Measurements from ENCODE around the gene KNDC1.

The KNDC1 gene

GRCh38 chr10:133249975-133250754 lies 90.1 kb downstream of the KNDC1 start:
- no peak for TF ChIP-seq CTCF (conservative IDR thresholded peaks at IDR 0.05; ENCODE audit: low read depth)
- CTCF ChIA-PET: no interaction called here
- POLR2A ChIA-PET (ENCODE audit: low non-redundant PET): no interaction called here
- no peak for DNase-seq (ENCODE audit: low spot score)
- no peak overlapping the region for H3K27ac ChIP-seq

- ChIA-PET CTCF (no interaction called here), POLR2A (ENCODE audit: low non-redundant PET) (no interaction called here)
- DNase-seq (ENCODE audit: low spot score): no peak
- no peak for TF ChIP-seq CTCF (conservative IDR thresholded peaks at IDR 0.05; ENCODE audit: low read depth)
- no peak overlapping the region for H3K27ac ChIP-seq
Observed at GRCh38 chr10:133251388-133252222, 91.6 kb downstream of the KNDC1 start.

- DNase-seq (ENCODE audit: low spot score): no peak
Observed at GRCh38 chr10:133252223-133252552, 92.2 kb downstream of the KNDC1 start.

GRCh38 chr10:133253361-133253955 lies 93.4 kb downstream of the KNDC1 start:
- no peak for TF ChIP-seq CTCF (conservative IDR thresholded peaks at IDR 0.05; ENCODE audit: low read depth)
- POLR2A ChIA-PET (ENCODE audit: low non-redundant PET): no interaction called here
- CTCF ChIA-PET: interaction anchor here (0.6 kb wide), 1 partner anchor 112 kb away, joined by 4 read pairs; no protein-coding TSS in a partner anchor
- H3K27ac ChIP-seq: no peak overlapping the region
- DNase-seq (ENCODE audit: low spot score): no peak

More at GRCh38 chr10:133252223-133252552, 92.2 kb downstream of the KNDC1 start:
- H3K27ac ChIP-seq: no peak overlapping the region
- TF ChIP-seq CTCF (conservative IDR thresholded peaks at IDR 0.05; ENCODE audit: low read depth): no peak
- ChIA-PET POLR2A (ENCODE audit: low non-redundant PET) (no interaction called here), CTCF (no interaction called here)

- POLR2A ChIA-PET (ENCODE audit: low non-redundant PET): no interaction called here
- no peak for TF ChIP-seq CTCF (conservative IDR thresholded peaks at IDR 0.05; ENCODE audit: low read depth)
- no peak overlapping the region for H3K27ac ChIP-seq
- DNase-seq (ENCODE audit: low spot score): no peak
- CTCF ChIA-PET: no interaction called here
Observed at GRCh38 chr10:133254421-133255120, 94.6 kb downstream of the KNDC1 start.

- H3K27ac ChIP-seq: no peak overlapping the region
- ChIA-PET CTCF (interaction anchor here (1.0 kb wide), 1 partner anchor 8 kb away, joined by 3 read pairs; no protein-coding TSS in a partner anchor), POLR2A (ENCODE audit: low non-redundant PET) (no interaction called here)
- no peak for DNase-seq (ENCODE audit: low spot score)
- TF ChIP-seq CTCF (conservative IDR thresholded peaks at IDR 0.05; ENCODE audit: low read depth): no peak
Observed at GRCh38 chr10:133255323-133255722, 95.3 kb downstream of the KNDC1 start.
